SJCRH30 (cell line): Measurements from ENCODE around the gene GNPAT. TPM values are rescaled to one million over a fixed set of nuclear protein-coding genes. Genes with fewer than 3 reads are reported as not detected.

Experiments used
- total RNA-seq: library from RNA; depleted of rRNA; stranded (reverse); fragments of >200 nt; shearing (Covaris generic); gene quantifications from 2 replicates; pipeline ENCODE4 v1.2.3, GENCODE V29; 2014; rRNA removed

Gene GNPAT
- total RNA-seq, 1 experiment from 2014 or later = 88.5 TPM

Other genes with a start within 250 kb of the GNPAT start
- 41.8 and 49.3 TPM in 2 replicates for gene FAM89A, start 201.0 kb upstream of the GNPAT start, total RNA-seq
- not detected in 2 replicates for gene TRIM67, start 79.2 kb upstream of the GNPAT start, total RNA-seq
- 13.4 and 15.0 TPM in 2 replicates for gene EXOC8, start 96.6 kb downstream of the GNPAT start, total RNA-seq
- 21.5 and 22.5 TPM in 2 replicates for gene SPRTN, start 97.1 kb downstream of the GNPAT start, total RNA-seq
- gene EGLN1, start 181.1 kb downstream of the GNPAT start, total RNA-seq = 23.8 and 26.7 TPM in 2 replicates